ENCODE measurements around the gene CNOT1.

The CNOT1 gene

GRCh38 chr16:58481226-58481869 is 148.3 kb downstream of the CNOT1 start:
- no peak for DNase-seq

GRCh38 chr16:58478427-58478826 is 151.2 kb downstream of the CNOT1 start:
- no peak for DNase-seq

- DNase-seq = no peak
Observed at GRCh38 chr16:58476791-58477190, 152.8 kb downstream of the CNOT1 start.

- no peak for DNase-seq
Observed at GRCh38 chr16:58475091-58475619, 154.5 kb downstream of the CNOT1 start.

DNA sequence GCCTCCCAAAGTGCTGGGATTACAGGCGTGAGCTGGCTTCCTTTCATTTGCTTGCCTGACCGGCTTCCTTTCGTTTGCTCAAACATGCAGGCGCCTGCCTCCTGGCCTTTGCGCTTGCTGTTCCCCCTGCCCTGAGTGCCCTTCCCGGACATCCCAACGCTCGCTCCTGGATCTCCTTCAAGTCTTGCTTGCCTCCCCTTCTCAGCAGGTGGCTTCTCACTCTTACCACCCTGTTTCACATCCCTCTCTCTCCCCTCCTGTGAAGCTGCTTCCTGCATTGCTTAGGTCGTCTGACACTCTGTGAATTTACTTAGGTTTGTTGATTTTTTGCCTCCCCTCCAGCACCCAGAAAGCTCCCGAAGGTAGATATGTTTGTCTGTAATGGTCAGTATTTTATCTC is 155.3 kb downstream of the CNOT1 start:
- DNase-seq = no peak

GRCh38 chr16:58472827-58473226 is 156.8 kb downstream of the CNOT1 start:
- DNase-seq = no peak

DNA sequence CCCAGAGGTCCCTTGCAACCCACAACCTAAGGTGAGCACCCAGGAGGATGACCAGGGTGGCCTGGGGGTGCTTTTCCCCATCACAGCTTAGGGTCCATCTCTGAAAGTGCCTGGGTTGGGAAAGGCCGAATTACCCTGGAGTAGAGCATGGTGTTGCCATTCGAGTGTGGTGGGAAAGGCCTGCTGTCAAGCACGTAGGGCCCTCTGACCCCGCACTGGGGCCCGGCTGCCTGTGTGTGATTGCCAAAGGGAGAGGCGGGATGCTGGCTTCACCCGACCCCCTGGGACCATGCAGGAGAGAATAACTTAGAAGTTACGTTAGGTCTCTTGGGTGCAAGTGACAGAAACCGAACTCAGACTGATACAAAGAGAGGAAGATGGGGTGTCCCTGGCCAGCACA is 157.4 kb downstream of the CNOT1 start:
- DNase-seq = no peak

GRCh38 chr16:58471209-58471975 is 158.2 kb downstream of the CNOT1 start:
- no peak for DNase-seq

All from suppressor macrophage (primary cell).